Fibroblast of lung (primary cell): ENCODE data around the gene TMED3.

ENCODE experiments used
- EZH2 ChIP-seq: IDR thresholded peaks from 2 replicates; pipeline ENCODE4 v1.5.1; 2012; ENCODE audit warnings: low read length, control low read depth, mild to moderate bottlenecking; ENCODE audit errors: missing control alignments
- TF ChIP-seq, protein P1 (sequence below), 2 donors: IDR thresholded peaks in 1 of 2; conservative IDR thresholded peaks in 1 of 2; 1 replicate in 1 of 2; 2 replicates in 1 of 2; pipeline ENCODE4 v1.5.1; 2011 to 2012; ENCODE audit warnings: low read length in 2 of 2, control low read depth in 1 of 2, inconsistent platforms in 1 of 2, low read depth in 1 of 2, mild to moderate bottlenecking in 1 of 2

DNA sequence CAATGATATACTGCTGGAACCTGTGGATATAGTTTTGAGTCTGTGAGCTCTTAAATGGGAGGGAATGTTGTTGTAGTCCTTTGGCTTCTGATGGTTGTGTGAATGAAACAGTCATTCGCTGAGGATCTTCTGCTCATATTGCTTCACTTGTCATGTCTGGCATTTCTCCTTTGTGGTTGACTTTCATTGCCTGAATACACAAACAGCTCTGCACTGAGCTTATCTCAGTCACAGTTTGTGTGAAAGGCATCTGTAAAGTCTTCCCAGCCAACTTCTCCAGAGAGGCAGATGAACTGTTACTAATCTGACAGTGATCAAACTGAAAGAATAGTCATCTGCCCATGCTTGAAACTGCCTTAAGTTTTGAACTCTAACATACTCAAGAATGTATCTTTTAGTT is 59.8 kb downstream of the TMED3 start:
- TF ChIP-seq, protein P1, sequence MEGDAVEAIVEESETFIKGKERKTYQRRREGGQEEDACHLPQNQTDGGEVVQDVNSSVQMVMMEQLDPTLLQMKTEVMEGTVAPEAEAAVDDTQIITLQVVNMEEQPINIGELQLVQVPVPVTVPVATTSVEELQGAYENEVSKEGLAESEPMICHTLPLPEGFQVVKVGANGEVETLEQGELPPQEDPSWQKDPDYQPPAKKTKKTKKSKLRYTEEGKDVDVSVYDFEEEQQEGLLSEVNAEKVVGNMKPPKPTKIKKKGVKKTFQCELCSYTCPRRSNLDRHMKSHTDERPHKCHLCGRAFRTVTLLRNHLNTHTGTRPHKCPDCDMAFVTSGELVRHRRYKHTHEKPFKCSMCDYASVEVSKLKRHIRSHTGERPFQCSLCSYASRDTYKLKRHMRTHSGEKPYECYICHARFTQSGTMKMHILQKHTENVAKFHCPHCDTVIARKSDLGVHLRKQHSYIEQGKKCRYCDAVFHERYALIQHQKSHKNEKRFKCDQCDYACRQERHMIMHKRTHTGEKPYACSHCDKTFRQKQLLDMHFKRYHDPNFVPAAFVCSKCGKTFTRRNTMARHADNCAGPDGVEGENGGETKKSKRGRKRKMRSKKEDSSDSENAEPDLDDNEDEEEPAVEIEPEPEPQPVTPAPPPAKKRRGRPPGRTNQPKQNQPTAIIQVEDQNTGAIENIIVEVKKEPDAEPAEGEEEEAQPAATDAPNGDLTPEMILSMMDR (conservative IDR thresholded peaks at IDR 0.05 in 1 of 2, IDR thresholded peaks at IDR 0.05 in 1 of 2; ENCODE audit: low read depth in 1 of 2, low read length in 2 of 2), result no peak
- TF ChIP-seq EZH2, result no peak
